Stimulated activated CD4-positive, alpha-beta T cell treated with anti-CD3 and anti-CD28 coated beads, Interleukin-1b, Interleukin-23, amount 100 ng/mL, for 4 hours (primary cell): ENCODE measurements around the gene CCDC92.
A peak's percentile ranks its signal among the peaks of the same experiment; 100 is the strongest.

ENCODE experiments used
- DNase-seq, 2 donors: peaks; one replicate each; pipeline ENCODE4 v3.0.0-alpha.2; 2020; ENCODE audit warnings: low read depth in 2 of 2

CCDC92 gene

GRCh38 chr12:123976227-123976826, 3.7 kb upstream of the CCDC92 start:
- DNase-seq: no peak

- peak in 1 of 2 donors; percentile 17 for DNase-seq
Observed at GRCh38 chr12:123973552-123974341, 1.1 kb upstream of the CCDC92 start.

GRCh38 chr12:123971770-123972456, 718 bp downstream of the CCDC92 start:
- peak in 1 of 2 donors; percentile 16 for DNase-seq

- no peak for DNase-seq
Observed at GRCh38 chr12:123971449-123971769, 1.2 kb downstream of the CCDC92 start.

- no peak for DNase-seq
Observed at GRCh38 chr12:123967121-123967586, 5.5 kb downstream of the CCDC92 start.

- DNase-seq: no peak
Observed at GRCh38 chr12:123966596-123966995, 6.0 kb downstream of the CCDC92 start.

- DNase-seq: no peak
Observed at GRCh38 chr12:123965382-123965781, 7.2 kb downstream of the CCDC92 start.

- no peak for DNase-seq
Observed at GRCh38 chr12:123963821-123964220, 8.8 kb downstream of the CCDC92 start.

GRCh38 chr12:123962513-123962912, 10.1 kb downstream of the CCDC92 start:
- DNase-seq: no peak

- DNase-seq: no peak
Observed at GRCh38 chr12:123961585-123962345, 10.9 kb downstream of the CCDC92 start.

- no peak for DNase-seq
Observed at GRCh38 chr12:123960856-123961255, 11.8 kb downstream of the CCDC92 start.

- no peak for DNase-seq
Observed at GRCh38 chr12:123960029-123960735, 12.4 kb downstream of the CCDC92 start.

- no peak for DNase-seq
Observed at GRCh38 chr12:123958876-123959275, 13.8 kb downstream of the CCDC92 start.

GRCh38 chr12:123958462-123958861, 14.2 kb downstream of the CCDC92 start:
- no peak for DNase-seq

GRCh38 chr12:123957196-123957595, 15.4 kb downstream of the CCDC92 start:
- no peak for DNase-seq

- DNase-seq: no peak
Observed at GRCh38 chr12:123956249-123956648, 16.4 kb downstream of the CCDC92 start.

GRCh38 chr12:123954647-123955350, 17.8 kb downstream of the CCDC92 start:
- DNase-seq: no peak

- DNase-seq: no peak
Observed at GRCh38 chr12:123952037-123952436, 20.6 kb downstream of the CCDC92 start.

GRCh38 chr12:123951467-123951866, 21.2 kb downstream of the CCDC92 start:
- DNase-seq: no peak

GRCh38 chr12:123950476-123951349, 21.9 kb downstream of the CCDC92 start:
- DNase-seq: no peak
